ENCODE data around the gene RAB3A.
"Not testable (repeated sequence)": the region's sequence is repeated elsewhere in the genome, so short reads cannot be mapped to it uniquely, and the experiment has no call there.

Gene RAB3A

GRCh38 chr19:18223860-18224524, 20.1 kb upstream of the RAB3A start:
- no peak for DNase-seq (ENCODE audit: low read depth)

GRCh38 chr19:18221815-18222725, 18.2 kb upstream of the RAB3A start:
- DNase-seq (ENCODE audit: low read depth), result no peak

GRCh38 chr19:18220632-18221275, 16.9 kb upstream of the RAB3A start:
- no peak for DNase-seq (ENCODE audit: low read depth)

GRCh38 chr19:18219911-18220631, 16.2 kb upstream of the RAB3A start:
- no peak for DNase-seq (ENCODE audit: low read depth)

GRCh38 chr19:18218600-18218999, 14.8 kb upstream of the RAB3A start:
- DNase-seq (ENCODE audit: low read depth), result no peak

GRCh38 chr19:18218159-18218558, 14.3 kb upstream of the RAB3A start:
- DNase-seq (ENCODE audit: low read depth), result no peak

- DNase-seq (ENCODE audit: low read depth), result no peak
These were observed 12.9 kb upstream of the RAB3A start for GRCh38 chr19:18216789-18217188.

- DNase-seq (ENCODE audit: low read depth), result no peak
These were observed 11.1 kb upstream of the RAB3A start for GRCh38 chr19:18214779-18215433.

GRCh38 chr19:18211683-18212082, 7.8 kb upstream of the RAB3A start:
- DNase-seq (ENCODE audit: low read depth), result no peak

GRCh38 chr19:18209912-18210311, 6.1 kb upstream of the RAB3A start:
- DNase-seq (ENCODE audit: low read depth), result not testable (repeated sequence)

- no peak for DNase-seq (ENCODE audit: low read depth)
These were observed 4.5 kb upstream of the RAB3A start for GRCh38 chr19:18208098-18208951.

GRCh38 chr19:18206018-18206417, 2.2 kb upstream of the RAB3A start:
- no peak for DNase-seq (ENCODE audit: low read depth)

GRCh38 chr19:18205200-18205892, 1.5 kb upstream of the RAB3A start:
- no peak for DNase-seq (ENCODE audit: low read depth)

GRCh38 chr19:18204394-18205199, 755 bp upstream of the RAB3A start:
- no peak for DNase-seq (ENCODE audit: low read depth)

GRCh38 chr19:18203408-18203862, 407 bp downstream of the RAB3A start:
- no peak for DNase-seq (ENCODE audit: low read depth)

- DNase-seq (ENCODE audit: low read depth), result no peak
These were observed 949 bp downstream of the RAB3A start for GRCh38 chr19:18202778-18203407.

- DNase-seq (ENCODE audit: low read depth), result no peak
These were observed 1.5 kb downstream of the RAB3A start for GRCh38 chr19:18202397-18202777.

- DNase-seq (ENCODE audit: low read depth), result no peak
These were observed 5.5 kb downstream of the RAB3A start for GRCh38 chr19:18198374-18198773.

GRCh38 chr19:18197941-18198340, 5.9 kb downstream of the RAB3A start:
- DNase-seq (ENCODE audit: low read depth), result no peak
